Measurements from ENCODE around the gene IKBKE.

Gene IKBKE

DNA sequence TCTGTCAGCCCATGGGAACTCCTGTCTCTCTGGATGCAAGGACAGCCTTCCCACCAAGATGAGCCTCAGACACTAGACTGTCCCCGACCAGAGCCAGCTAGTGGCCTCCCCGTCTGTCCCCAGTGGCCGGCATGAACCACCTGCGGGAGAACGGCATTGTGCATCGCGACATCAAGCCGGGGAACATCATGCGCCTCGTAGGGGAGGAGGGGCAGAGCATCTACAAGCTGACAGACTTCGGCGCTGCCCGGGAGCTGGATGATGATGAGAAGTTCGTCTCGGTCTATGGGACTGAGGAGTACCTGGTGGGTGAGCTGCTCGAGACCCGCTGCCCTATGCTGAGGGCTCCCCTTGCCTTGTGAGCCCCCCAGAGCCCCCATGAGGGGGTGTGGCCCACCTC is 5.8 kb downstream of the IKBKE start:
- Histone ChIP-seq H3K27ac (ENCODE audit: poor library complexity, severe bottlenecking) (no peak overlapping the region), H3K9me3 (ENCODE audit: severe bottlenecking) (no peaks in the 10 kb centered on the region), H3K36me3 (ENCODE audit: low read depth) (no peaks in the 10 kb centered on the region), H3K4me1 (ENCODE audit: insufficient read depth, poor library complexity, severe bottlenecking) (peaks cover 4% of the 10 kb centered on the region), H3K4me3 (ENCODE audit: severe bottlenecking) (no peak overlapping the region), H3K27me3 (ENCODE audit: insufficient read depth, poor library complexity, severe bottlenecking) (no peaks in the 10 kb centered on the region)
- ATAC-seq (ENCODE audit: low read depth) = no peak
- TF ChIP-seq, protein P1, sequence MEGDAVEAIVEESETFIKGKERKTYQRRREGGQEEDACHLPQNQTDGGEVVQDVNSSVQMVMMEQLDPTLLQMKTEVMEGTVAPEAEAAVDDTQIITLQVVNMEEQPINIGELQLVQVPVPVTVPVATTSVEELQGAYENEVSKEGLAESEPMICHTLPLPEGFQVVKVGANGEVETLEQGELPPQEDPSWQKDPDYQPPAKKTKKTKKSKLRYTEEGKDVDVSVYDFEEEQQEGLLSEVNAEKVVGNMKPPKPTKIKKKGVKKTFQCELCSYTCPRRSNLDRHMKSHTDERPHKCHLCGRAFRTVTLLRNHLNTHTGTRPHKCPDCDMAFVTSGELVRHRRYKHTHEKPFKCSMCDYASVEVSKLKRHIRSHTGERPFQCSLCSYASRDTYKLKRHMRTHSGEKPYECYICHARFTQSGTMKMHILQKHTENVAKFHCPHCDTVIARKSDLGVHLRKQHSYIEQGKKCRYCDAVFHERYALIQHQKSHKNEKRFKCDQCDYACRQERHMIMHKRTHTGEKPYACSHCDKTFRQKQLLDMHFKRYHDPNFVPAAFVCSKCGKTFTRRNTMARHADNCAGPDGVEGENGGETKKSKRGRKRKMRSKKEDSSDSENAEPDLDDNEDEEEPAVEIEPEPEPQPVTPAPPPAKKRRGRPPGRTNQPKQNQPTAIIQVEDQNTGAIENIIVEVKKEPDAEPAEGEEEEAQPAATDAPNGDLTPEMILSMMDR (IDR thresholded peaks at IDR 0.05; ENCODE audit: poor library complexity, severe bottlenecking) = no peak
- DNase-seq (ENCODE audit: low spot score) = no peak

DNA sequence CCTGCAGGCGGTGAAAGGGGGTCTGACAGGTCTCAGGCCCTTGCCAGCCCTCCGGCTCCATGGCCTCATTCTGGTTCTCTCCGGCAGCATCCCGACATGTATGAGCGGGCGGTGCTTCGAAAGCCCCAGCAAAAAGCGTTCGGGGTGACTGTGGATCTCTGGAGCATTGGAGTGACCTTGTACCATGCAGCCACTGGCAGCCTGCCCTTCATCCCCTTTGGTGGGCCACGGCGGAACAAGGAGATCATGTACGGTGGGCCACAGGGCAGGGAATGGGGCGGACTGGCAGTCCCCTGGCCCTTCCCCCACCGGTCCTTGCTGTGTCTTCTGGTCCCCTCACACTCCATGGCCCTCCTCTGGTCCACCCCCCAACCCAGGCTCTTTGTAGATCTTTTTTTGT is 6.3 kb downstream of the IKBKE start:
- DNase-seq (ENCODE audit: low spot score) (no peak), ATAC-seq (ENCODE audit: low read depth) (no peak)
- Histone ChIP-seq H3K9me3 (ENCODE audit: severe bottlenecking) (no peaks in the 10 kb centered on the region), H3K36me3 (ENCODE audit: low read depth) (no peaks in the 10 kb centered on the region), H3K4me1 (ENCODE audit: insufficient read depth, poor library complexity, severe bottlenecking) (peaks cover 4% of the 10 kb centered on the region), H3K27ac (ENCODE audit: poor library complexity, severe bottlenecking) (no peak overlapping the region), H3K27me3 (ENCODE audit: insufficient read depth, poor library complexity, severe bottlenecking) (no peaks in the 10 kb centered on the region), H3K4me3 (ENCODE audit: severe bottlenecking) (no peak overlapping the region)
- TF ChIP-seq, protein P1 (IDR thresholded peaks at IDR 0.05; ENCODE audit: poor library complexity, severe bottlenecking) = no peak

DNA sequence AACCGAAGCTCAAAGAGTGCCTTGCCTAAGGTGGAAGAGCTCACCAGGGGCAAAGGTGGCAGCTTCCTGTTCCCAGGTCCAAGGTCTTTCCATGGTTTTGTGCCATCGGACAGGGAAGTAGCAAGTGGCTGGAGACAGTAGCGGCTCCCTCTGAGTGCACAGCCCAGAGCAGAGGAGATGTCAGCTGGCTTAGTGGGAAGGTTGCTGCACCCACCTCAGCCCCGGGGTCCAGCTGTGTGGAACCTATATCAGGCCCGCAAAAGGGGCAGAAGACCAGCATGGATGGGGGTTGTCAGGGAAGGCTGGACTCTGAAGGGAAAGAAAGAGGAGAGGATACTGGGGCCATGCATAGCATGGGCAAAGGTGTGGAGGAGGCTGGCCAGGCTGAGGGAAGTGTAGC is 6.8 kb downstream of the IKBKE start:
- TF ChIP-seq, protein P1 (IDR thresholded peaks at IDR 0.05; ENCODE audit: poor library complexity, severe bottlenecking) = no peak
- Histone ChIP-seq H3K27ac (ENCODE audit: poor library complexity, severe bottlenecking) (no peak overlapping the region), H3K4me3 (ENCODE audit: severe bottlenecking) (no peak overlapping the region), H3K9me3 (ENCODE audit: severe bottlenecking) (no peaks in the 10 kb centered on the region), H3K27me3 (ENCODE audit: insufficient read depth, poor library complexity, severe bottlenecking) (no peaks in the 10 kb centered on the region), H3K36me3 (ENCODE audit: low read depth) (no peaks in the 10 kb centered on the region), H3K4me1 (ENCODE audit: insufficient read depth, poor library complexity, severe bottlenecking) (peaks cover 4% of the 10 kb centered on the region)
- no peak for DNase-seq (ENCODE audit: low spot score)
- ATAC-seq (ENCODE audit: low read depth) = no peak

DNA sequence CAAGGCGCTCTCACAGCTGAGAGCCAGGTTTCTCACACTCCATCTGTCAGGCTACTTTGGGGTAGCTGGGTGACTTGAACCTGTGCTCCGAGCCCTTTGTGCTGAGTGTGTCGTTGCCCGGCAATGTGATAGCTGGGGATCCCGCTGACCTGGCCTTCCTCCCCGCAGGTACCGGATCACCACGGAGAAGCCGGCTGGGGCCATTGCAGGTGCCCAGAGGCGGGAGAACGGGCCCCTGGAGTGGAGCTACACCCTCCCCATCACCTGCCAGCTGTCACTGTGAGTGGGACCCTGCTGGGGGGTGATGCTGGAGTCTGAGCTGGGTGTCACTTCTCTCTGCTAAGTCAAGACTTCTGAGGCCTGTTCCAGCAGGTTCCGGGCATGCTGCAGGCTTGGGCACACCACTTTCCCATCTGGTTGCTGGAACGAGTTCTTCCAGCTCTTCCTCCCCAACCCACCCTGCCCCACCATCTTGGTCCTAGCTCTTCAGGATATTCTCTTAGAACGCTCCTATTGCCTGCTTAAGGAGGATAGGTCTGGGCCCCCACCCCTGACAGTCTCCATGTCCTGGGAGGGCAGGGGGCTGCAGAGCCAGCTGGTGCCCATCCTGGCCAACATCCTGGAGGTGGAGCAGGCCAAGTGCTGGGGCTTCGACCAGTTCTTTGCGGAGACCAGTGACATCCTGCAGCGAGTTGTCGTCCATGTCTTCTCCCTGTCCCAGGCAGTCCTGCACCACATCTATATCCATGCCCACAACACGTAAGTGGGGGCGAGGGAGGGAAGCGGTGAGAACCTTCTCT is 7.5 kb downstream of the IKBKE start:
- no peaks in the 10 kb centered on the region for H3K27me3 ChIP-seq (ENCODE audit: insufficient read depth, poor library complexity, severe bottlenecking)
- TF ChIP-seq, protein P1 (IDR thresholded peaks at IDR 0.05; ENCODE audit: poor library complexity, severe bottlenecking) = no peak
- DNase-seq (ENCODE audit: low spot score) (no peak), ATAC-seq (ENCODE audit: low read depth) (no peak)
- H3K27ac ChIP-seq (ENCODE audit: poor library complexity, severe bottlenecking) = no peak overlapping the region
- H3K4me3 ChIP-seq (ENCODE audit: severe bottlenecking) = no peak overlapping the region
- peaks cover 2% of the 10 kb centered on the region for H3K4me1 ChIP-seq (ENCODE audit: insufficient read depth, poor library complexity, severe bottlenecking)
- H3K9me3 ChIP-seq (ENCODE audit: severe bottlenecking) = no peaks in the 10 kb centered on the region
- H3K36me3 ChIP-seq (ENCODE audit: low read depth) = no peaks in the 10 kb centered on the region

DNA sequence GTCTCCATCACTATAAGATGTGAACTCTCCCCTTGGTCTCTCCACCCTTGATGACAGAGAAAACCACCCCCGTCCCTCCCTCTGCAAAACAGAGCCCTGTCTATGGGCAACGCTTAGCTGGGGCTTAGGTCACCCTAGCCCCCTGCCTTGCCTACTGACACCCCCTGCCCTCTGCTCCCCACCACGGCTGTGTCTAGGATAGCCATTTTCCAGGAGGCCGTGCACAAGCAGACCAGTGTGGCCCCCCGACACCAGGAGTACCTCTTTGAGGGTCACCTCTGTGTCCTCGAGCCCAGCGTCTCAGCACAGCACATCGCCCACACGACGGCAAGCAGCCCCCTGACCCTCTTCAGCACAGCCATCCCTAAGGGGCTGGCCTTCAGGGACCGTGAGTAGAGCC is 8.5 kb downstream of the IKBKE start:
- DNase-seq (ENCODE audit: low spot score) (no peak), ATAC-seq (ENCODE audit: low read depth) (no peak)
- no peak overlapping the region for H3K4me3 ChIP-seq (ENCODE audit: severe bottlenecking)
- TF ChIP-seq, protein P1 (IDR thresholded peaks at IDR 0.05; ENCODE audit: poor library complexity, severe bottlenecking) = no peak
- H3K27ac ChIP-seq (ENCODE audit: poor library complexity, severe bottlenecking) = no peak overlapping the region
- H3K9me3 ChIP-seq (ENCODE audit: severe bottlenecking) = no peaks in the 10 kb centered on the region
- H3K36me3 ChIP-seq (ENCODE audit: low read depth) = no peaks in the 10 kb centered on the region
- H3K27me3 ChIP-seq (ENCODE audit: insufficient read depth, poor library complexity, severe bottlenecking) = no peaks in the 10 kb centered on the region
- H3K4me1 ChIP-seq (ENCODE audit: insufficient read depth, poor library complexity, severe bottlenecking) = peaks cover 3% of the 10 kb centered on the region
